OCI-LY1 (cell line): ENCODE measurements around the gene IGBP1.
"Not testable (repeated sequence)": the region's sequence is repeated elsewhere in the genome, so short reads cannot be mapped to it uniquely, and the experiment has no call there.

Experiments
- H2AFZ ChIP-seq: fragments of 200-600 bp; sonication (generic), shearing (Covaris generic); 2 replicates; pipeline ENCODE4 v1.6.0; 2014; ENCODE audit warnings: antibody characterized with exemption, mild to moderate bottlenecking, low read length
- H3F3A ChIP-seq: fragments of 200-600 bp; sonication (generic), shearing (Covaris generic); 2 replicates; pipeline ENCODE4 v1.6.0; 2014; ENCODE audit warnings: mild to moderate bottlenecking, antibody characterized with exemption, low read length, moderate library complexity; ENCODE audit not compliant: insufficient read depth
- H3K27ac ChIP-seq: fragments of 200-600 bp; sonication (generic); 2 replicates; pipeline ENCODE4 v1.5.1; 2014; ENCODE audit warnings: low read length, mixed run types, mild to moderate bottlenecking, low read depth; ENCODE audit not compliant: poor library complexity, severe bottlenecking
- H3K27me3 ChIP-seq: fragments of 200-600 bp; sonication (generic); 2 replicates; pipeline ENCODE4 v1.6.0; 2014; ENCODE audit warnings: antibody characterized with exemption, mild to moderate bottlenecking, low read length, moderate library complexity; ENCODE audit not compliant: insufficient read depth
- H3K36me3 ChIP-seq: fragments of 200-600 bp; sonication (generic); 2 replicates; pipeline ENCODE4 v1.6.1; 2014; ENCODE audit warnings: mild to moderate bottlenecking, antibody characterized with exemption, low read length, moderate library complexity, mixed read lengths; ENCODE audit not compliant: insufficient read depth
- H3K4me1 ChIP-seq: fragments of 200-600 bp; sonication (generic); 2 replicates; pipeline ENCODE4 v1.5.1; 2014; ENCODE audit warnings: mild to moderate bottlenecking, low read length, moderate library complexity; ENCODE audit not compliant: insufficient read depth, severe bottlenecking
- H3K4me2 ChIP-seq: fragments of 200-600 bp; sonication (generic), shearing (Covaris generic); 2 replicates; pipeline ENCODE4 v1.6.1; 2014; ENCODE audit warnings: low read length
- H3K4me3 ChIP-seq: fragments of 200-600 bp; sonication (generic); 2 replicates; pipeline ENCODE4 v1.5.1; 2014; ENCODE audit warnings: low read length, low read depth, mild to moderate bottlenecking, mixed read lengths; ENCODE audit not compliant: poor library complexity, severe bottlenecking
- H3K79me2 ChIP-seq: fragments of 200-600 bp; shearing (Covaris generic); 2 replicates; pipeline ENCODE4 v1.6.1; 2016; ENCODE audit warnings: mixed run types, low read length, mixed read lengths; ENCODE audit not compliant: insufficient read depth
- H3K9ac ChIP-seq: fragments of 200-600 bp; sonication (generic), shearing (Covaris generic); 2 replicates; pipeline ENCODE4 v1.6.1; 2014; ENCODE audit warnings: mild to moderate bottlenecking, low read length, mixed read lengths
- H3K9me2 ChIP-seq: fragments of 200-600 bp; sonication (generic), shearing (Covaris generic); 2 replicates; pipeline ENCODE4 v1.6.1; 2014; ENCODE audit warnings: low read depth, mild to moderate bottlenecking, low read length, mixed read lengths
- H3K9me3 ChIP-seq: fragments of 200-600 bp; shearing (Covaris generic); 2 replicates; pipeline ENCODE4 v1.6.1; 2014; ENCODE audit warnings: low read length, mixed read lengths
- H4K20me1 ChIP-seq: fragments of 200-600 bp; sonication (generic), shearing (Covaris generic); 2 replicates; pipeline ENCODE4 v1.6.0; 2016; ENCODE audit warnings: mild to moderate bottlenecking, low read length; ENCODE audit not compliant: insufficient read depth
- EZH2 ChIP-seq: fragments of 200-600 bp; sonication (generic), shearing (Covaris generic); IDR thresholded peaks from 2 replicates; pipeline ENCODE4 v1.8.0; 2017; ENCODE audit warnings: borderline replicate concordance, mixed run types, mild to moderate bottlenecking, antibody characterized with exemption, low read length, moderate library complexity, mixed read lengths
- TF ChIP-seq, protein P1 (sequence below): fragments of 200-600 bp; sonication (generic), shearing (Covaris generic); IDR thresholded peaks from 2 replicates; pipeline ENCODE4 v1.5.1; 2017; ENCODE audit warnings: mild to moderate bottlenecking, antibody characterized with exemption, low read length, moderate library complexity, mixed read lengths

Gene IGBP1

GRCh38 chrX:70201732-70202131 lies 68.5 kb downstream of the IGBP1 start:
- H3K4me1 ChIP-seq: no peaks in the 10 kb centered on the region
- H3K9me2 ChIP-seq: no peaks in the 10 kb centered on the region
- H3F3A ChIP-seq: no peaks in the 10 kb centered on the region
- no peak overlapping the region for H2AFZ ChIP-seq
- no peak overlapping the region for H3K27ac ChIP-seq
- no peaks in the 10 kb centered on the region for H3K36me3 ChIP-seq
- H3K4me2 ChIP-seq: no peak overlapping the region
- H3K79me2 ChIP-seq: no peaks in the 10 kb centered on the region
- H3K9me3 ChIP-seq: no peaks in the 10 kb centered on the region
- TF ChIP-seq, protein P1, sequence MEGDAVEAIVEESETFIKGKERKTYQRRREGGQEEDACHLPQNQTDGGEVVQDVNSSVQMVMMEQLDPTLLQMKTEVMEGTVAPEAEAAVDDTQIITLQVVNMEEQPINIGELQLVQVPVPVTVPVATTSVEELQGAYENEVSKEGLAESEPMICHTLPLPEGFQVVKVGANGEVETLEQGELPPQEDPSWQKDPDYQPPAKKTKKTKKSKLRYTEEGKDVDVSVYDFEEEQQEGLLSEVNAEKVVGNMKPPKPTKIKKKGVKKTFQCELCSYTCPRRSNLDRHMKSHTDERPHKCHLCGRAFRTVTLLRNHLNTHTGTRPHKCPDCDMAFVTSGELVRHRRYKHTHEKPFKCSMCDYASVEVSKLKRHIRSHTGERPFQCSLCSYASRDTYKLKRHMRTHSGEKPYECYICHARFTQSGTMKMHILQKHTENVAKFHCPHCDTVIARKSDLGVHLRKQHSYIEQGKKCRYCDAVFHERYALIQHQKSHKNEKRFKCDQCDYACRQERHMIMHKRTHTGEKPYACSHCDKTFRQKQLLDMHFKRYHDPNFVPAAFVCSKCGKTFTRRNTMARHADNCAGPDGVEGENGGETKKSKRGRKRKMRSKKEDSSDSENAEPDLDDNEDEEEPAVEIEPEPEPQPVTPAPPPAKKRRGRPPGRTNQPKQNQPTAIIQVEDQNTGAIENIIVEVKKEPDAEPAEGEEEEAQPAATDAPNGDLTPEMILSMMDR: no peak
- no peak for TF ChIP-seq EZH2
- H4K20me1 ChIP-seq: no peaks in the 10 kb centered on the region
- no peak overlapping the region for H3K4me3 ChIP-seq
- H3K9ac ChIP-seq: no peak overlapping the region
- H3K27me3 ChIP-seq: no peaks in the 10 kb centered on the region

GRCh38 chrX:70208479-70208878 lies 75.2 kb downstream of the IGBP1 start:
- H2AFZ ChIP-seq: no peak overlapping the region
- no peaks in the 10 kb centered on the region for H3K9me3 ChIP-seq
- H3K9ac ChIP-seq: no peak overlapping the region
- H3K4me2 ChIP-seq: no peak overlapping the region
- TF ChIP-seq, protein P1: no peak
- TF ChIP-seq EZH2: no peak
- H3K27ac ChIP-seq: no peak overlapping the region
- H3K27me3 ChIP-seq: no peaks in the 10 kb centered on the region
- no peaks in the 10 kb centered on the region for H3F3A ChIP-seq
- H3K4me3 ChIP-seq: no peak overlapping the region
- no peaks in the 10 kb centered on the region for H3K9me2 ChIP-seq
- no peaks in the 10 kb centered on the region for H4K20me1 ChIP-seq
- H3K4me1 ChIP-seq: no peaks in the 10 kb centered on the region
- H3K36me3 ChIP-seq: no peaks in the 10 kb centered on the region
- no peaks in the 10 kb centered on the region for H3K79me2 ChIP-seq

DNA sequence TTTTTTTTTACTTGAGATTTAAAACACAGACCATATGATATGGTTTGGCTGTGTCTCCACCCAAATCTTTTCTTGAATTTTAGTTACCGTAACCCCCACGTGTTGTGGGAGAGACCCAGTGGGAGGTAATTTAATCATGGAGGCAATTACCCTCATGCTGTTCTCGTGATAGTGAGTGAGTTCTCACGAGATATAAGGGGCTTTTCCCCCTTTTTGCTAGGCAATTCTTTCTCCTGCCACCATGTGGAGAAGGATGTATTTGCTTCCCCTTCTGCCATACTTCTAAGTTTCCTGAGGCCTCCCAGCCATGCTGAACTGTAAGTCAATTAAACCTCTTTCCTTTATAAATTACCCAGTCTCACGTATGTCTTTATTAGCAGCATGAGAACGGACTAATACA lies 76.3 kb downstream of the IGBP1 start:
- not testable (repeated sequence) for H3K27me3 ChIP-seq

More for the DNA sequence above, 76.3 kb downstream of the IGBP1 start:
- not testable (repeated sequence) for H3K4me2 ChIP-seq, H3K9me2 ChIP-seq, H3F3A ChIP-seq, H3K36me3 ChIP-seq, H3K4me1 ChIP-seq, H3K9me3 ChIP-seq, H3K4me3 ChIP-seq, H4K20me1 ChIP-seq, H3K79me2 ChIP-seq, H2AFZ ChIP-seq, H3K9ac ChIP-seq, H3K27ac ChIP-seq
